ENCODE results near the gene ADARB2. TPM values are rescaled to one million over a fixed set of nuclear protein-coding genes. Genes with fewer than 3 reads are reported as not detected.

The ADARB2 gene
- total and polyA plus RNA-seq, 2 experiments from 2014 or later: 0.13 to 0.48 TPM

GRCh38 chr10:1605121-1605520, 132.2 kb downstream of the ADARB2 start:
- peaks cover 9% of the 10 kb centered on the region for H3K4me1 ChIP-seq (ENCODE audit: insufficient read depth)
- H3K9me2 ChIP-seq (replicated peaks; ENCODE audit: insufficient read depth): no peaks in the 10 kb centered on the region
- H3K79me2 ChIP-seq: no peaks in the 10 kb centered on the region
- H4K20me1 ChIP-seq (ENCODE audit: insufficient read depth, poor library complexity, severe bottlenecking): no peaks in the 10 kb centered on the region
- no peaks in the 10 kb centered on the region for H3K9me3 ChIP-seq (ENCODE audit: low read depth)
- no peak overlapping the region for H3K4me2 ChIP-seq
- H3K36me3 ChIP-seq (replicated peaks; ENCODE audit: insufficient read depth, low read depth): no peaks in the 10 kb centered on the region
- H3K27ac ChIP-seq: no peak overlapping the region
- no peak for DNase-seq (ENCODE audit: low spot score)
- TF ChIP-seq CTCF (IDR thresholded peaks at IDR 0.05; ENCODE audit: poor library complexity) (no peak), EZH2 (IDR thresholded peaks at IDR 0.05; ENCODE audit: borderline replicate concordance) (no peak), EZH2phosphoT487 (IDR thresholded peaks at IDR 0.05; ENCODE audit: low read depth, severe bottlenecking, unreplicated experiment) (no peak)
- H2AFZ ChIP-seq: no peak overlapping the region
- H3K27me3 ChIP-seq: peaks cover 25% of the 10 kb centered on the region
- H3K4me3 ChIP-seq: no peak overlapping the region
- 92% methylated on average over 5 of the region's 5 CpGs for WGBS (ENCODE audit: low lambda C conversion rate, missing lambda C conversion rate)

GRCh38 chr10:1604246-1604645, 133.1 kb downstream of the ADARB2 start:
- no peak for TF ChIP-seq EZH2phosphoT487 (IDR thresholded peaks at IDR 0.05; ENCODE audit: low read depth, severe bottlenecking, unreplicated experiment)
- no peak for TF ChIP-seq EZH2 (IDR thresholded peaks at IDR 0.05; ENCODE audit: borderline replicate concordance)
- TF ChIP-seq CTCF (IDR thresholded peaks at IDR 0.05; ENCODE audit: poor library complexity): no peak
- Histone ChIP-seq H3K36me3 (replicated peaks; ENCODE audit: insufficient read depth, low read depth) (no peaks in the 10 kb centered on the region), H4K20me1 (ENCODE audit: insufficient read depth, poor library complexity, severe bottlenecking) (no peaks in the 10 kb centered on the region), H3K4me3 (no peak overlapping the region), H3K4me2 (no peak overlapping the region), H3K79me2 (no peaks in the 10 kb centered on the region), H3K27ac (no peak overlapping the region), H3K9me3 (ENCODE audit: low read depth) (no peaks in the 10 kb centered on the region), H3K9me2 (replicated peaks; ENCODE audit: insufficient read depth) (no peaks in the 10 kb centered on the region), H3K27me3 (peaks cover 17% of the 10 kb centered on the region), H3K4me1 (ENCODE audit: insufficient read depth) (peaks cover 9% of the 10 kb centered on the region), H2AFZ (no peak overlapping the region)
- 51% methylated on average over 7 of the region's 7 CpGs for WGBS (ENCODE audit: low lambda C conversion rate, missing lambda C conversion rate)
- DNase-seq (ENCODE audit: low spot score): no peak

- H3K9me2 ChIP-seq (replicated peaks; ENCODE audit: insufficient read depth): no peaks in the 10 kb centered on the region
- WGBS (ENCODE audit: low lambda C conversion rate, missing lambda C conversion rate): 88% methylated on average over 15 of the region's 15 CpGs
- no peak for DNase-seq (ENCODE audit: low spot score)
Observed at GRCh38 chr10:1603181-1603580, 134.1 kb downstream of the ADARB2 start.

More at GRCh38 chr10:1603181-1603580, 134.1 kb downstream of the ADARB2 start:
- Histone ChIP-seq H3K27me3 (peaks cover 6% of the 10 kb centered on the region), H4K20me1 (ENCODE audit: insufficient read depth, poor library complexity, severe bottlenecking) (no peaks in the 10 kb centered on the region), H3K4me2 (no peak overlapping the region), H3K4me1 (ENCODE audit: insufficient read depth) (peaks cover 9% of the 10 kb centered on the region), H3K36me3 (replicated peaks; ENCODE audit: insufficient read depth, low read depth) (no peaks in the 10 kb centered on the region), H3K27ac (no peak overlapping the region), H2AFZ (no peak overlapping the region), H3K79me2 (no peaks in the 10 kb centered on the region), H3K9me3 (ENCODE audit: low read depth) (no peaks in the 10 kb centered on the region), H3K4me3 (no peak overlapping the region)
- TF ChIP-seq EZH2phosphoT487 (IDR thresholded peaks at IDR 0.05; ENCODE audit: low read depth, severe bottlenecking, unreplicated experiment): no peak
- TF ChIP-seq EZH2 (IDR thresholded peaks at IDR 0.05; ENCODE audit: borderline replicate concordance): no peak
- no peak for TF ChIP-seq CTCF (IDR thresholded peaks at IDR 0.05; ENCODE audit: poor library complexity)

Measured in hepatocyte (in vitro differentiated cells).